ACHN (cell line): ENCODE results near the gene RAB11FIP4.

Experiments
- DNase-seq: peaks from one replicate; pipeline ENCODE4 v3.0.0-alpha.2; 2015
- in situ Hi-C: cut with HindIII; loops from 2 replicates; pipeline ENCODE4 v1.10.0; 2017; ENCODE audit warnings: low sequenced_read_pairs, low pct_ligation_motif_present, low pct_unique_long_range_greater_than_20kb

RAB11FIP4 gene

DNA sequence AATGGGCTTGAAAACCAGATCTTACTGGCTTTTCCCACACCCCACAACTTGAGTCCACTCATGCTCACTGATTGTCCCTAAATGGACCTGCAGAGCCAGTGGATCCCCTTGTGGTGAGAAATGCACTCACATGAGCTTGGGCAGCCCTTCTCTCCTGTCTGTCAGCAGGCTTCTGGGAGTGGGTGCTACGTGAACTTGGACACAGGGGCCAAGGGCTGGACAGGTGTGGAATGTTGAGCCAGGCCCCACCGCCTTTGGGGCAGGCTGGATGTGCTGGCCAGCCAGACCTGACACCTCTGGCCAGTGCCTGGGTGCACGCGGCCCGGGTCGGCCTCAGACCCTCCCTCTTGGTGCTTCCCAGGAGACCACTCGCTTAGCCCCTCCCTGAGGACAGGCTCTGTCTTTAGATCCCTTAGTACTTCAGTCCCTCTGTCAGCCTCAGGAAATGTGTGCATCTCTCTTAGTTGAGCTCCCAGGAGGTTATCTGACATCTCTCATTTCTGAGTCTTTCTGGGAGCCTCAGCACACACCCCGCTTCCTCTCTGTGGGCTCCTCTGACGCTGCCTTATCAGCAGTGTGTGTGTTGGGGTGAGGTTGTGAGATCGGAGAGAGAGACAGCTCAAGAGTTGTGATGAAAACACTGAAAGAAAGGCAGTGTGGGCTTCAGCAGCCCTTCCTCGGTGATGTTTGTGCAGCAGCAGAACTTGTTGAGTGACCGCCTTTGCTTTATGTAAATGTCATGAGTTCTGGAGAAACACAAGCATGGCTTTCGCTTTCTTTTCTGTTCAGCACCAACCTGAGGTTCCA is 117.0 kb downstream of the RAB11FIP4 start:
- in situ Hi-C loops: no loop called here
- no peak for DNase-seq

DNA sequence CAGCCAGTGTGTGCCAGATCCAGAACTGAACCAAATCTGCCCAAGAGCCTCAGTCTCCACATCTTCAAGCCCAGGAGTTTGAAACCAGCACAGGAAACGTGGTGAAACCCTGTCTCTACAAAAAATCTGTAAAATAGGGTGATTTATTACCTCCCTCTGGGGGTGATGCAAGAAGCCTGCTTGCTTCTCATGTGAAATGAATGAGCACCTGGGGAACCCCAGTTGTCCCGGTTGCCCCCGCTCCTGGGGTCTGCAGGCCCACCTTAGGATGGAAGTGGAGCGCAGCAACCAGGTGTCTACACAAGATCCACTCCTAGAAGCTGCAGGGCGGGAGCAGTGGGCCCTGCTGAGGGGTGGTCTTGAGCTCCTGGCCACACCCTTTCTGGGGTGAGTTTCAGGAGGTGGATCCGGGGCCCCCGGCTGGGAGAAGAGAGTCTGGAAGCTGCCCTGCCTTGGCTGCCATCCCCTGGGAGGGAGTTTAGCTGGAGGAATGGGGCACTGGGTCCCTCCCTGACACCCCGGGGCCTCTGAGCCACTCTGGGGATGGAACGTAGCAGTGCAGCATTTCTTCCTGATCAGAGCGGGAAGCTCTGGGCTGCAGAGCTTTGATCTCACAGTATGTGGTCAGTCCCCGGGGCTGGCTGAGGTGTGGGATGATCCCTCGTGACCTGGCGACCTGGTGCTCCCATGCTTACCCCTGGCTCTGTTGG is 117.8 kb downstream of the RAB11FIP4 start:
- in situ Hi-C loops: no loop called here
- no peak for DNase-seq

DNA sequence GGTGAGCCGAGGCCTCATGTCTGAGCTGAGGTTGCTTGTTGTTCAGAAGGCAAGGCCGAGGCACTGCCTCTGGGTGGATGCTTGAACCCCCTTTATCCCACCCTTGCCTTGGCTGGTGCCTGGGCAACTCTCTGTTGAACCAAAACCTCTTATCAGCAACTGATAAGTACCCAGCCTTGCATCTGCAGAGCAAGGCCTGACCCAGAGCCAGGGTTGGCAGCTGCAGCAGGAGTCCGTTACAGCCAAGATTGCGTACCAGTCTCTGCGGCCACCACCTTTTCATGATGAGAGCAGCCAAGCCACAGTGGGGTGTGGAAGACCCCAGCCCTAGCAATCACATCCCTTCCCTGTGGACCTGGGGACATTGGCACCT is 118.3 kb downstream of the RAB11FIP4 start:
- in situ Hi-C loops: no loop called here
- no peak for DNase-seq

DNA sequence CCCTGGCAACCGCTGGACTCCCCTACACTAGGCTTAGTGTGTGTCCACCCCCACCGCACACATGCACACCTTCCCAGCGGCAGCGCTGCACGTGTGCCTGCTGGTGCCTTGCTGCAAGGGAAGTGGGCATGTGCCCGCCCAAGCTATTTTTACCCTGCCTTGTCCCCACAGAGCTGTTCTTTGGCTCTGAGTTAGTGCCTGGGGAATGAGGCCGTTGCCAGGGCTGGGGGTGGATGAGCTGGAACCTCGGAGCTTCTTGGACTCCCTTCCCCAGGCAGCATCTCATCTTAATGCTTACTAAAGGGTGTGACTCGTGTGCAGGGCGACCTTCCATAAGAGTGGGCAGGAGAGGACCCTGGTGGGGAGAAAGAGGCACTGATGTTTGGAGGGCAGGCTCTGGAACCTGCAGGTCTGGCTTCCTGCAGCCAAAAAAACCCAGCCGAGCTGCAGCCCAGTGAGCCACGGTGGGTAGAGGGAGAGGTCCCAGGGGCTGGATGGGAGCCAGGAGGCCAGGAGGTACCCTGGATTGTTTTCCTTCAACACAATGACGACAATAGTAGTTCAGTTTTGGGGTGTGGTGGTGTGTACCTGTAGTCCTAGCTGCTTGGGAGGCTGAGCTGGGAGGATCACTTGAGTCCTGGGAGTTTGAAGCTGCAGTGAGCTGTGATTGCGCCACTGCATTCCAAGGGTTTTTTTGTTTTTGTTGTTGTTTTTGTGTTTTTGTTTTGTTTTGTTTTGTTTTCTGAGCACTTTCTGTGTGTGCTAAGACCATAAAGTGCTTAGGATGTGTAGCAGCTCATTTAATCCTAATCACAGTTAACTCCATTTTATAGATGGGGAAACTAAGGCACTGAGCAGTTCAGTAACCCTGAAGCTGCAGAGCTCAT is 119.1 kb downstream of the RAB11FIP4 start:
- no peak for DNase-seq
- in situ Hi-C loops: no loop called here

DNA sequence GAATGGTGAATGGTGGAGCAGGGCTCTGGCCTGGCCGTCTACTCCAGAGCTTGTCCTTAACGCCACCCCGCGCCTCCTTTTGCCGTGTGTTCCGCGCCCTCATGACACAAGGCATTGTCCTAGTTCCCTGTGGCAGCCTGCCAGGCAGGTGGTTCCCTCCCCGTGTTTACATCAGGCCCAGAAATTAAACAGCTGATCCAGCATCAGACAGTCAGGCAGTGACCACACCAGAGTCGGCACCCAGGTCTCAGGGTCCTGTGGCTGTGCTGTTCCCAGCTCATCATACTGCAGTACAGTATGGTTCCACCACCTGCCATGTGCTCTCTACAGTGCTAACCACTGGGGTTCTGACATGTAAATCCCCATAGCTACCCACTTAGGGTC is 119.7 kb downstream of the RAB11FIP4 start:
- DNase-seq: no peak
- in situ Hi-C loops: no loop called here

DNA sequence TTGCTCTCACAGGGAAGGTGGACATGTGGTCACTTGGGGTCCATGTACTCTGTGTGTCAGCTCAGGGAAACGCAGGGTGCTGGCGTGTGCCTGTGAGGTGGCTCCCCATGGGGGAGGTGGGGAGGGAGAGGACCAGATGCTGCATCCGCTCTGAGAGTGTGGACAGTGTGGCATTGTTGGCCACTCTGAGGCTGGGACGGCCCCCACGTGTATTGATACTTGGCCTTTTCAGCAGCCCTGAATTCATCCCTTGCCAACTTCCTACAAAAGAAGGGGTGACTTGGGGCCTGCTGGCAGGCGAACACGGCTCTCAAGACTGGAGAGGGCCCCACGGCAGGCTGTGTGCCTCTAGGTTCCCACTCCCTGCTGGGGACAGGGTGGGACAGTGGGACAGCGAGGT is 120.1 kb downstream of the RAB11FIP4 start:
- in situ Hi-C loops: no loop called here
- no peak for DNase-seq

DNA sequence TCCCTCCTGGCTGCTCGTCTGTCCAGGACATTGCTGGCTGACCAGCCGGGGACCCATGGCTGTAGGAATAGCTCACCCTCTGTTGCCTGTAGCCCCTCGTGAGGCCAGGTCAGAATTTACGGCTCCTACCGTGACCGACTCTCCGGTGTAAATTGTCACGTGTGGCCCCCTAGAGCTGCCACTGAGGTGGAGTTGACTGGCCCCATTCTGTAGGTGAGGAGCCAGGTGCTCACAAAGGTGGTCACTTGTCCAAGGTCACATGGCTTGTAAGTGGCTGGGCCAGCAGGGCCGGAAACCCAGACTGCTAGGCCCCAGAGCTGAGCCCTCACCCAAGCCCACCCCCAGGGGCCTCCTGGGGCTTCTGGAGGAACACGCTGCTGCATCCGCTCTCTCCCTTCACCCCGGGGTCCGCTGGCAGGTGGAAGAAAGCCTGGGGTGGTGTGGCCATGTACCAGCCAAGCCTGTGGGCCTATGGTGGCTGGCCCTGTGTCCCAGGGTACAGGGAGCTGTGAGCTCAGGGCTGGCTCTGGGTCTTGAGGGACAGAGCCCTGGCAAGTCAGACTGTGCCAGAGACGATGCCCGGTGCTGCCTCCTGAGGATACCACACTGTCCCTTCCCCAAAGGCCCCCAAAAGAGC is 120.7 kb downstream of the RAB11FIP4 start:
- in situ Hi-C loops: no loop called here
- no peak for DNase-seq

DNA sequence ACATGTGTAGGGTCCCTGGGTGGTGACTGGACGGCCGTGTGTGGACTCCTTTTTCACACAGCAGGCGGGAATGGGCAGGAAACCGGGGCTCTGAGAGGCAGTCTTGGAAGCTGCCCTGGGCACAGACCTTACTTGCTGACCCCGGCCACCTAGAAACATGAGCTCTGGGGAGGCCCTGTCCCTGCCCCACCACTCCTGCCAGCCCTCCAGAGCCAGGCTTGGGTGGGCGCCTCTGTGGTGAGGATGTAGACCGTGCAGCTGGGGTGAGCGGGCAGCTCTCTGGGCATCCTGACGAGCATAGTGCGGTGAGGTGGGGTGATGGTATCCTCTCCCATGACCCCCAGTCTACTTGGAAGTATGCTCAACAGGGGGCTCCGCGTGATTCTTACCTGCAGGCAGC is 121.3 kb downstream of the RAB11FIP4 start:
- no peak for DNase-seq
- in situ Hi-C loops: no loop called here

DNA sequence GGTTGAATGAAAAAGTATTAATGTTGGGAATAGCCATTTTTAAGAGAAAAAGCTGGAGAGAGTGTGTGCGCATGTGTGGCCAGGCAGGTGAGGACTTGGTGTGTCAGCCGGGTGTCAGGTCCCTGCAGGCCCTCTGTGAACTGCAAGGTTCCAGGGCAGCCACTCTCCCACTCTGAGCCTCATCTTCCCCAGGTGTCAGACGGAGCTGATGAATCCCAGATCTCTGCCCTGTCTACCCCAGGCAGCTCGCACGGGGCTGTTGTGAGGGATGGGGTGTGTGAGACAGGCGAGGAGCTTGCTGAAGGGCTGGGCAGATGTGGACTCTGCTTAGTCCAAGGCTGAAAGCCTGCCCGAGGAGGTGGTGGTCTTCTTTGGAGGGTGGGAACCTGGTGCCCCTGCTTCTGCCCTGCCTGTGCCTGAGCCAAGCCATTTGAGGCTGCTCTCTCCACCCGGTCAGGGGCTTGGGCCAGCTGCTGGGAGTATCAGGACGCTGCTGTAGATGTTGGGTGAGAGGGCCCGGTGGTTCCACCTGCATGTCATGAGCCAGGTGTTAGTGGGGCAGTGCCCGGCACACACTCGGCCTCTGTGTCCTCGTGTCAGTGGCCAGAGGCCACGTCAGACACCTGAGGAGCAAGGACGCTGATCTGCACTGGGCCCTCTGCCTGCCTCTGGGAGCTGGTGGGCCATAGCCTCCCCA is 122.4 kb downstream of the RAB11FIP4 start:
- in situ Hi-C loops: no loop called here
- DNase-seq: no peak

DNA sequence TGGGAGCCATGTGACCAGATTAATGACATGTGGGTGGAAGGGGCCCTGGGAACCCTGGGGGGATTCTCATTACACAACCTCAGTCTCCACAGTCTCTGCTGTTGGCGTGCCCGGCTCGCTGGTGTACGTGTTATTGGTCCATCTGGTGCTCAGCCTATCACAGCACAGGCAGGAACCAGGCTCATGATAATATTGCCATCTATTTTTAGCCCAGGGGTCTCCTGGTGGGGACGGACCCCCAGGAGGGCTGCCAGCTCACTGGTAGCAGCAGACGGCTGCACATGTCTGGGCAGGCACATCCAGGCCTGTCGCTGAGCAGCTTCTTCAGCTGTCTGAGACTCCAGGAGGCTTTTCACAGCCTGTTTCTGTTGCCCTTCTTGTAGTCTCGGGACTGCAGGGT is 123.8 kb downstream of the RAB11FIP4 start:
- DNase-seq: no peak
- in situ Hi-C loops: no loop called here

DNA sequence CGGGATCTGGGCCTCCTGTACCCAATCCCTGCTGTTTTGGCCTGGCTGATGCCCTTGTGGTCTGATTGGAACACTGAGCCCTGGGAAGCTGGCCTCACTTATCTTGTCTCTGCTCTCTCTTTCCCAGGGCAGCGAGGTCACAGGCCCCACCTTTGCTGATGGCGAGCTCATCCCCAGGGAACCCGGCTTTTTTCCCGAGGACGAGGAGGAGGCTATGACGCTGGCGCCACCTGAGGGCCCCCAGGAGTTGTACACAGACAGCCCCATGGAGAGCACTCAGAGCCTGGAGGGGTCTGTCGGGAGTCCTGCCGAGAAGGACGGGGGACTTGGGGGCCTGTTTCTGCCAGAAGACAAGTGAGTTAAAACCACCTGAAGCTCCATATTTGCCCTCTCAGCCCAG is 126.0 kb downstream of the RAB11FIP4 start:
- peak; percentile 19 for DNase-seq
- in situ Hi-C loops: no loop called here

DNA sequence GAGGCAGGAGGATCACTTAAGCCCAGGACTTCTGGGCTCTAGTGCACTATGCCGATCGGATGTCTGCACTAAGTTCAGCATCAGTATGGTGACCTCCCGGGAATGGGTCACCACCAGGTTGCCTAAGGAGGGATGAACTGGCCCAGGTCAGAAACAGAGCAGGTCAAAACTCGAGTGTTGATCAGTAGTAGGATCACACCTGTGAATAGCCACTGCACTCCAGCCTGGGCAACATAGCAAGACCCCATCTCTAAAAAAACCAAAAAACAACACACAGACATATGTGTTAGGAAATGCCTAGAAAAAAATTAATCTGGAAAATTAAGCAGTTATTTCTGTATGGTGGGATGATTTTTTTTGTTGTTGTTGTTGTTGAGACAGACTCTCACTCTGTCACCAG is 127.0 kb downstream of the RAB11FIP4 start:
- DNase-seq: no peak
- in situ Hi-C loops: no loop called here

DNA sequence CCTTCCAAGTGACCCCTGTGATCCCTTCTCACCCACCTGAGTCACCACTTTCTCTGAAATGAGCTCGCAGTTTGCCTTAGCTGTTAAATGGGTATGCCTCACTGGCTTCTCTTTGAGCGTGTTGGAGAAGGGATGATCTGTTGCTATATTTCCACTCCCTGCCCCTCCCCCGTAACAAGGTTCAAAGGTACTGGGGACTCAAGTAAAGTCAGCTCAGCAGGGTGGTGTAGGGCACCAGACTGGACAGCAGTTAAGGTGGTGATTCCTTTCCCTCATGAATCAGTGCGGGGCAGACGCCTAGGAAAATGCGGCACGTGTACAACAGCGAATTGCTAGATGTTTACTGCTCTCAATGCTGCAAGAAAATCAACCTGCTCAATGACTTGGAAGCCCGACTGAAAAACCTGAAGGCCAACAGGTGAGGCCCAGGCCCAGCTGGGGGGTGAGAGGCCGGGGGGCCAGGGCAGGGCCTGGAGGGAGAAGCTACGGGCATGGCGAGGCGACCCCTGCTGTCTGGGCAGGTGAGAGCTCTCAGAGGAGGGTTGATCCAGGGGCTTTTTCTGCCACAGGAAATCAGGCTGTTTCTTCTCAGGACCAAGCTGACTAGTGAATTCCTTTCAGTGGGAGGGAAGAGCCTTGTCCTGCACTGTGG is 130.3 kb downstream of the RAB11FIP4 start:
- in situ Hi-C loops: no loop called here
- DNase-seq: no peak

DNA sequence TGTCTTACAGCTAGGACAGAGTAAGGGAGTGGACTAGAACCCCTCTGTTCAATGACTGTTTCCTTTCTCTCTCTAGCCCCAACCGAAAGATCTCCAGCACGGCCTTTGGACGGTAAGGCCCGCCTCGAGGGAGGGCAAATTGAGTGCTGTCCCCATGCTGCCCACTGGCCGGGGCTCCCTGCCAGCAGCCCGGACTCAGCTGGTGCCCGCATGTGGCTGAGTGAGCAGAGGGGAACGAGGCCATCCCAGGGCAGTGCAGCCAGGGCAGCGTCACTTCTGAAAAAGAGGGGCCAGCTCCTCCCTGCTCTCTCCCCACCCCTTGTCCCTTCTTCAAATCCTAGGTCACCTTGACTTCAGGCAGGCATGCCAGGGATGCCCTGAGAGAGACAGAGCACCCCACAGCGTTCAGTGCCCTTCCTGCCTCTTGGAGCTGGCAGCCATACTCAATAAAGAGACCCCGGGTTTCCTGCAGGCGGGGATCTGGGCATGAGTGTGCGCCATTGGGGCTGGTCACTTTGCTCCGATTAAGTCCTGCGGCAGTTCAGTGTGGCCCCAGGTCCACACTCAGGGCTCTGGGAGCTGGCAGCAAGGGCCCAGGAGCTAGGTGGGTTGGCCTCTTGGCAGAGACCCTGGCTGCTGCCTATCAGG is 130.9 kb downstream of the RAB11FIP4 start:
- in situ Hi-C loops: no loop called here
- no peak for DNase-seq

DNA sequence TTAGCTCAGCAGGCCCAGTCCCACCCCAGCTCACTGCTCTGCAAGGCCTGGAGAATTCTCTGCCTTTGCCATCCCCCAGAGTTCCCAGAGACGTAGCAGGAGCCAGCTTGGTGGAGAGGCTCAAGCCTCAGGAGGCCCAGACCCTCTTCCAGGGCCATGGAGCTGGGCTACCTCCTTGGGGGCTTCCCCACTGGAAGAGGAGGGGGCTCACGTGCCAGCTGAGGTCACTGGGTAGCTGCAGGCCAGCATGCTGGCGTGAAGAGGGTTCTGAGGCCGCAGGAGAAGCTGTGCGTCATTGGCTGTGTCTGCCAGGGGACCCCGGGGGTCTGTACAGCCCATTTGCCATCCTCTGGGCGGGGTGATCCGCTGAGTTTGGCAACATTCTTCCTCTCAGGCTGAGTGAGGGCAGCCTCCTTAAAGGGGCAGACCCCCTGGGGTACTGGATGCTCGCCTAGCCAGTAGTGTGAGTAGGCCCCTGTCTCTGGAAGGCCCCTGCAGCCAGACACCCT is 131.6 kb downstream of the RAB11FIP4 start:
- no peak for DNase-seq
- in situ Hi-C loops: no loop called here

DNA sequence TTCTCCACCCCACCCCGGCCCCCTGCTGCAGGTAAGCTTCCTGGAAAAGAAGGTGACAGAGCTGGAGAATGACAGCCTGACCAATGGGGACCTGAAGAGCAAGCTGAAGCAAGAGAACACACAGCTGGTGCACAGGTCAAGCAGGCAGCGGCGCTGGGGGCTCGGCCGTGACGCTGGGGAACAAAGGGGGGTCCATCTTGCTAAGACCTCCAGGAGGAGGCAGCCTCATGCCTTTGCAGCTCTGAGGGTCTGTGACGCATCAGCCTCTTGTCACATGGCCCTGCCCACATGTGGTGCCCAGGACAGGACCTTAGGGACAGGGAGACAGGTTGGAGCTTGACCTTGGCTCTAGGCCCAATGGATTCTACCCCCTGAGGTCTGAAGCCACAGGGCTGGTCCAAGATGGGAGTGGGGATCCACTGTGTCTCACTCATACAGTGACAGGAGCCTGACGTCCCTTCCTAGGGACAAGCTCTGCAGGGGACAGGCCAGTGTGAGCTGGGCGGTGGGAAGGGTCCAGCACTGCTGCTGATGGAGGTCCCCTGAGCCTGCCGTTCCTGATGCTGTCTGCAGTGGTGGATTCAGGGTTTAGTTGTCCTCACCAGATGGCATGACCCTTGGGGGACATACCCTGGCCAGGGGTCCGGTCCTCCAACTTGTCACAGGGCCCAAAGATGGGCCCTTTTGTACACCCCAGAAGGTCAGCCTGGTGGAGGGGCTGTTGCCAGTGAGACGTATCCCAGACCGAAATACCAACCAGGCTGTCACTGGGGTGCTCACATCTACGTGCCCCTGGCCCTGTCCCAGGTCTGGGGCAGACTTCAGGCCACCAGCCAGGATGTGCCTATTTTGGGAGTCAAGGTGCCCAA is 132.6 kb downstream of the RAB11FIP4 start:
- no peak for DNase-seq
- in situ Hi-C loops: no loop called here
